T follicular helper cell (primary cell): ENCODE results near the gene MXRA8.

Experiments
- DNase-seq: peaks from one replicate; pipeline ENCODE4 v3.0.0-alpha.2; 2020; ENCODE audit warnings: low read depth

MXRA8 gene

DNA sequence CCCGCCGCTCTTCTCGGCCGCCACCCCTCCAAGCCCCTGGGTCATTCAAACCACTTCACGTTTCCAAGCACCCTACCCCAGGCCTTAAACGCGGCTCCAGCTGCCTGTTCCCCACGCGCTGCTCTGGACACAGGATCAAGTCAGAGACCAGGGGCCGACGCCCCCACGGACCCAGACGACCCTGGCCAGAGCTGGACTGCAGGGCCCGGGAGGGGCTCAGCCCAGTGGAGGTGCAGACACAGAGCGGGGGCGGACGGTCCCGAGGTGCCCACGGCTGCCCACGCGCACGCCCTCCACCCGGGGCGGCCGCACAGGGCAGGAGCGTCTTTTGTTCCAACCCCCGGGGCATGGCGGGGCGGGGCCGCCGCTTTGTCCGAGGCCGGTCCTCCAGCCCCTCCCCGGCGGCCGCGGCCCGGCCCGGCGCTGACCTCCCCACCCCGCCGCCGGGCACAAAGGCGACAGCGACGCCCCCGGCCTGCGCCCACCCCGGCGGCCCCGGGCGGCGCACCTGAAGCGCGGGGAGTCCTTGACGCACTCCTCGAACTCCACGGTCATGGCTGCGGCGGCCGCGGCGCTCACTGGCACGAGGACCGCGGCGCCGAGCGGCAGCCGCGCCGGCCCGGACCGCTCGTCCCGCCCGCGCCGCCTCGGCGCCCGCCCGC lies 51.0 kb downstream of the MXRA8 start:
- no peak for DNase-seq

GRCh38 chr1:1306661-1307260 lies 51.6 kb downstream of the MXRA8 start:
- DNase-seq: no peak

DNA sequence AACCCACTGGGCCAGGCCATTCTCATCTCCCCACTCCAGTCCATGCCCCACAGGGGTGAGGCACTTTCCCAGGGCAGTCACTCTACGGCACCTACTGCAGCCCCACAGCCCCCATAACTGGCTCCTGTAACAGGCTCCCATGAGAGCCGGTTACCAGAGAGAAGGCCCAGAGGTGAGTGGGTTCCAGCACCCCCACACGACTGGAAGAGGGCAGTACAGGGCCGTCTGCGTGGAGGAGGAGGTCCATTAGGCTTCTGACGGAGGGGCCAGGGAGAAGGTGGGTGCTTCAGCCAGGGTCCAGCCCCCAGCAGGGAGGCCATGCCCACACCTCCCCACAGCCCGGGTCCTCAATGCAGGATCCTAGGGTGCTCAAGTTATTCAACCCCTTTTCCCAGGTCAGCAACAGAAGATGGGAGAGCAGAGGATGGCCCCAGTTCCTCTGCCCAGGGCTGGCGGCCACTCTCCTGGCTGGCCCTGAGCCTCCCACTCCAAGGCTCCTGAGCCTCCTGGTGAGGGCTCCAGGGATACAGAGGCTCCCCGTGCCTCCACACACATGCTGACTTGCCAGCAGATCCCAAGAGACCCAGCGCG lies 52.2 kb downstream of the MXRA8 start:
- no peak for DNase-seq

GRCh38 chr1:1305300-1306069 lies 52.9 kb downstream of the MXRA8 start:
- peak; percentile 44 for DNase-seq

GRCh38 chr1:1304331-1305299 lies 53.7 kb downstream of the MXRA8 start:
- no peak for DNase-seq

GRCh38 chr1:1303736-1304135 lies 54.6 kb downstream of the MXRA8 start:
- no peak for DNase-seq

DNA sequence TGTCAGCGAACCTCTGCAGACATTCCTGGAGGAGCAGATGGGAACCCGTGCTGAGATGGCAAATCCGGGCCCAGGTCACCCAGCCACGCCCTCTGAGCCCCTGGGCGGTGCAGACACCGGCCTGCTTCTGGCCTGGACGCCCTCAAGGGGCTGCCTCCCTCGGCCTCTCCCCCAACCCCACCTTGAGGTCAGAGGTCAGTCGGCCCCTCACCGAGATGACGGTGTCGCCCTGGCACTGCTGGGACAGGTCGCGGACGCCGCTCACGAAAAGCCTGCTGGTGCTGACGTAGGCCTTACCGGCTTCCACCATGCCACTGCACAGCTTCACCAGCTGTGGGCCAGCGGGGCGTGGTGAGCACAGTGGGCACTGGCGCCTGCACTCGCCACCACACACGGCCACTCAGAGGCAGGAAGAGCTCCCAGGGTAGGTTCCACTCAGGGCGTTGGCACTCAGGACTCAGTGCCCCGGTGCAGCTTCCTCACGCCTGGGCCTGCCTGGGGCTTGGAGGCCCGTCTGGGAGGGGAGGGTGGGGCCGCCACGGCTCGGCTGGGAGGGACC lies 55.3 kb downstream of the MXRA8 start:
- no peak for DNase-seq
